Fibroblast of lung (primary cell): ENCODE data around the gene DPYSL4. TPM values are rescaled to one million over a fixed set of nuclear protein-coding genes. Genes with fewer than 3 reads are reported as not detected.

ENCODE experiments used
- DNase-seq, 2 donors: peaks; one replicate each; pipeline versions ENCODE4 v3.0.0 to v3.0.0-alpha.2; 2010; ENCODE audit warnings: low read depth in 2 of 2
- H2AFZ ChIP-seq: 2 replicates; pipeline ENCODE4 v1.5.1; 2012; ENCODE audit warnings: low read length, control low read depth, inconsistent platforms
- H3K27ac ChIP-seq: 2 replicates; pipeline ENCODE4 v1.5.1; 2011; ENCODE audit warnings: low read length, control low read depth; ENCODE audit not compliant: insufficient read depth
- H3K27me3 ChIP-seq: 2 replicates; pipeline ENCODE4 v1.5.1; 2011; ENCODE audit warnings: mild to moderate bottlenecking, low read length; ENCODE audit not compliant: control insufficient read depth, insufficient read depth
- H3K36me3 ChIP-seq: 2 replicates; pipeline ENCODE4 v1.5.1; 2011; ENCODE audit warnings: low read length; ENCODE audit not compliant: control insufficient read depth, insufficient read depth
- H3K4me1 ChIP-seq: 2 replicates; pipeline ENCODE4 v1.5.1; 2011; ENCODE audit warnings: low read length; ENCODE audit not compliant: control insufficient read depth, insufficient read depth; ENCODE audit errors: extremely low read depth
- H3K4me2 ChIP-seq: 2 replicates; pipeline ENCODE4 v1.5.1; 2011; ENCODE audit warnings: low read length, control low read depth; ENCODE audit not compliant: insufficient read depth; ENCODE audit errors: extremely low read depth
- H3K4me3 ChIP-seq, 4 experiments: fragments of 200-600 bp in 1 of 4; sonication (generic) in 1 of 4; replicated peaks in 1 of 4; 2 replicates each; pipeline ENCODE4 v1.5.1; 2011 to 2016; ENCODE audit warnings: low read length in 4 of 4, low read depth in 3 of 4, mild to moderate bottlenecking in 3 of 4, control low read depth in 2 of 4, inconsistent platforms in 1 of 4, mixed read lengths in 1 of 4; ENCODE audit not compliant: insufficient read depth in 1 of 4; ENCODE audit errors: control extremely low read depth in 1 of 4
- H3K79me2 ChIP-seq: 2 replicates; pipeline ENCODE4 v1.5.1; 2012; ENCODE audit warnings: mild to moderate bottlenecking, low read length, inconsistent platforms; ENCODE audit not compliant: control insufficient read depth, insufficient read depth
- H3K9ac ChIP-seq: 2 replicates; pipeline ENCODE4 v1.5.1; 2011; ENCODE audit warnings: mild to moderate bottlenecking, low read length, control low read depth; ENCODE audit not compliant: insufficient read depth
- H3K9me3 ChIP-seq: 2 replicates; pipeline ENCODE4 v1.5.1; 2012; ENCODE audit warnings: low read depth, low read length; ENCODE audit not compliant: control insufficient read depth, insufficient read depth
- H4K20me1 ChIP-seq: 2 replicates; pipeline ENCODE4 v1.5.1; 2011; ENCODE audit warnings: low read length; ENCODE audit not compliant: control insufficient read depth, insufficient read depth; ENCODE audit errors: extremely low read depth
- CTCF ChIP-seq, 2 donors: IDR thresholded peaks in 1 of 2; conservative IDR thresholded peaks in 1 of 2; 1 replicate in 1 of 2; 2 replicates in 1 of 2; pipeline ENCODE4 v1.5.1; 2011 to 2012; ENCODE audit warnings: low read length in 2 of 2, control low read depth in 1 of 2, inconsistent platforms in 1 of 2, low read depth in 1 of 2, mild to moderate bottlenecking in 1 of 2
- EZH2 ChIP-seq: IDR thresholded peaks from 2 replicates; pipeline ENCODE4 v1.5.1; 2012; ENCODE audit warnings: low read length, control low read depth, mild to moderate bottlenecking; ENCODE audit errors: missing control alignments
- polyA plus RNA-seq, 2 donors: library from polyadenylated mRNA; depleted of rRNA in 1 of 2; stranded (reverse) in 1 of 2; unstranded in 1 of 2; fragments of >200 nt; gene quantifications; 2 replicates each; pipeline ENCODE4 v1.2.1, GENCODE V29; 2011 to 2012; ENCODE audit warnings: missing spikeins in 1 of 2
- total RNA-seq: library from RNA; depleted of rRNA; stranded (reverse); fragments of >200 nt; gene quantifications from 2 replicates; pipeline ENCODE4 v1.2.1, GENCODE V29; 2014

The DPYSL4 gene
- total and polyA plus RNA-seq, 2 donors (not counting 1 experiment from before 2014, with no cell fraction given) = 0.83 to 1.4 TPM

- H3K36me3 ChIP-seq = no peaks in the 10 kb centered on the region
- H2AFZ ChIP-seq = no peak overlapping the region
- no peaks in the 10 kb centered on the region for H3K9me3 ChIP-seq
- H3K27me3 ChIP-seq = no peaks in the 10 kb centered on the region
- no peak overlapping the region for H3K27ac ChIP-seq
- DNase-seq = no peak
- no peaks in the 10 kb centered on the region for H3K79me2 ChIP-seq
- H3K4me3 ChIP-seq = no peak overlapping the region
- H3K9ac ChIP-seq = no peak overlapping the region
- H3K4me2 ChIP-seq = no peak overlapping the region
- H4K20me1 ChIP-seq = no peaks in the 10 kb centered on the region
- no peaks in the 10 kb centered on the region for H3K4me1 ChIP-seq
- TF ChIP-seq EZH2 = no peak
Observed at GRCh38 chr10:132193907-132194552, 7.3 kb downstream of the DPYSL4 start.

DNA sequence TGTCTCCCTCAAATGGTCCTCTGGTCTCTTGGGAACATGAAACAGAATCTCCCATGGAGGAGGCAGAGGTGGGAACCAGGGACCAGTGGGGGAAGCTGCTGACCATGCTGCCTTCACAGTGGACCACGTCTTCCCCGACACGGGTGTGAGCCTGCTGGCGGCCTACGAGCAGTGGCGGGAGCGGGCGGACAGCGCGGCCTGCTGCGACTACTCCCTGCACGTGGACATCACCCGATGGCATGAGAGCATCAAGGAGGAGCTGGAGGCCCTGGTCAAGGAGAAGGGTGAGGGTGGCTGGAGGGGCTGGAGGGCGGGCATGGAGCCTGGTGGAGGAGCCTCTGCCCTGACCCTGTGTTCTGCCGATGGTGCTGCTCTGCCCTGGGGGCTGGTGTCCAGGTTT, 8.0 kb downstream of the DPYSL4 start:
- H3K79me2 ChIP-seq = no peaks in the 10 kb centered on the region
- H3K27me3 ChIP-seq = no peaks in the 10 kb centered on the region
- TF ChIP-seq EZH2 (no peak), CTCF (conservative IDR thresholded peaks at IDR 0.05 in 1 of 2, IDR thresholded peaks at IDR 0.05 in 1 of 2; ENCODE audit: low read depth in 1 of 2, low read length in 2 of 2) (no peak)
- DNase-seq = no peak
- no peak overlapping the region for H3K4me3 ChIP-seq
- no peak overlapping the region for H3K27ac ChIP-seq
- no peaks in the 10 kb centered on the region for H3K9me3 ChIP-seq
- no peak overlapping the region for H3K9ac ChIP-seq
- no peak overlapping the region for H3K4me2 ChIP-seq
- H2AFZ ChIP-seq = no peak overlapping the region
- H4K20me1 ChIP-seq = no peaks in the 10 kb centered on the region
- H3K4me1 ChIP-seq = no peaks in the 10 kb centered on the region
- no peaks in the 10 kb centered on the region for H3K36me3 ChIP-seq

GRCh38 chr10:132195366-132196075, 8.8 kb downstream of the DPYSL4 start:
- Histone ChIP-seq H3K27me3 (no peaks in the 10 kb centered on the region), H3K79me2 (no peaks in the 10 kb centered on the region), H4K20me1 (no peaks in the 10 kb centered on the region), H3K4me1 (no peaks in the 10 kb centered on the region), H3K4me2 (no peak overlapping the region), H3K27ac (no peak overlapping the region), H3K4me3 (no peak overlapping the region), H3K9me3 (no peaks in the 10 kb centered on the region), H3K36me3 (no peaks in the 10 kb centered on the region), H2AFZ (no peak overlapping the region), H3K9ac (no peak overlapping the region)
- no peak for DNase-seq
- TF ChIP-seq EZH2 (no peak), CTCF (conservative IDR thresholded peaks at IDR 0.05 in 1 of 2, IDR thresholded peaks at IDR 0.05 in 1 of 2; ENCODE audit: low read depth in 1 of 2, low read length in 2 of 2) (no peak)
